ENCODE results near the gene TMEM61.

- TF ChIP-seq CTCF (IDR thresholded peaks at IDR 0.05) (no peak), POLR2A (IDR thresholded peaks at IDR 0.05) (no peak)
Observed at GRCh38 chr1:54996869-54997710, 16.7 kb downstream of the TMEM61 start.
